Neural cell (in vitro differentiated cells): ENCODE measurements around the gene ADGRG7. TPM values are rescaled to one million over a fixed set of nuclear protein-coding genes. Genes with fewer than 3 reads are reported as not detected.

Experiments
- H2AFZ ChIP-seq: fragments of 200-600, 300-800 bp; sonication (generic), shearing (Covaris generic); 2 replicates; pipeline ENCODE4 v1.6.0; 2014; ENCODE audit warnings: low read depth, mild to moderate bottlenecking, antibody characterized with exemption, low read length, moderate library complexity
- H3F3A ChIP-seq: fragments of 200-600 bp; shearing (Covaris generic); 2 replicates; pipeline ENCODE4 v1.6.1; 2016; ENCODE audit warnings: mild to moderate bottlenecking, moderate library complexity, mixed read lengths, antibody characterized with exemption, low read length; ENCODE audit not compliant: insufficient read depth, poor library complexity, severe bottlenecking
- H3K27ac ChIP-seq: fragments of 200-600, 300-800 bp; sonication (generic), shearing (Covaris generic); 2 replicates; pipeline ENCODE4 v1.5.1; 2014; ENCODE audit warnings: mild to moderate bottlenecking, low read length, moderate library complexity
- H3K27me3 ChIP-seq: fragments of 300-800, 200-600 bp; sonication (generic), shearing (Covaris generic); 2 replicates; pipeline ENCODE4 v1.6.0; 2014; ENCODE audit warnings: mild to moderate bottlenecking, low read depth, low read length, moderate library complexity; ENCODE audit not compliant: insufficient read depth
- H3K36me3 ChIP-seq: fragments of 300-800, 200-600 bp; sonication (generic), shearing (Covaris generic); 2 replicates; pipeline ENCODE4 v1.5.1; 2014; ENCODE audit warnings: mild to moderate bottlenecking, antibody characterized with exemption, low read length, moderate library complexity; ENCODE audit not compliant: insufficient read depth
- H3K4me2 ChIP-seq: fragments of 300-800, 200-600 bp; sonication (generic), shearing (Covaris generic); 2 replicates; pipeline ENCODE4 v1.6.0; 2014; ENCODE audit warnings: mild to moderate bottlenecking, low read length
- H3K4me3 ChIP-seq: fragments of 300-800, 200-600 bp; sonication (generic), shearing (Covaris generic); 2 replicates; pipeline ENCODE4 v1.5.1; 2014; ENCODE audit warnings: mild to moderate bottlenecking, low read length, moderate library complexity
- H3K79me2 ChIP-seq: fragments of 200-600 bp; shearing (Covaris generic); replicated peaks from 2 replicates; pipeline ENCODE4 v1.6.0; 2014; ENCODE audit warnings: mild to moderate bottlenecking, low read length, moderate library complexity; ENCODE audit not compliant: insufficient read depth
- H3K9ac ChIP-seq: fragments of 300-800, 200-600 bp; sonication (generic), shearing (Covaris generic); 2 replicates; pipeline ENCODE4 v1.6.1; 2016; ENCODE audit warnings: mild to moderate bottlenecking, low read length, mixed read lengths
- H3K9me2 ChIP-seq: fragments of 200-600 bp; shearing (Covaris generic); 2 replicates; pipeline ENCODE4 v1.6.1; 2016; ENCODE audit warnings: mild to moderate bottlenecking, low read length, mixed read lengths; ENCODE audit not compliant: insufficient read depth
- H3K9me3 ChIP-seq: fragments of 200-600, 300-800 bp; sonication (generic), shearing (Covaris generic); 2 replicates; pipeline ENCODE4 v1.6.1; 2016; ENCODE audit warnings: mild to moderate bottlenecking, mixed run types, low read length, moderate library complexity, mixed read lengths
- H4K20me1 ChIP-seq: fragments of 200-600 bp; shearing (Covaris generic); 2 replicates; pipeline ENCODE4 v1.6.1; 2016; ENCODE audit warnings: mild to moderate bottlenecking, mixed run types; ENCODE audit not compliant: insufficient read depth
- CTCF ChIP-seq: fragments of 450-650 bp; IDR thresholded peaks from 2 replicates; pipeline ENCODE4 v1.5.1; 2014; ENCODE audit warnings: antibody characterized with exemption, mild to moderate bottlenecking, moderate library complexity; ENCODE audit not compliant: poor library complexity, severe bottlenecking
- EP300 ChIP-seq: fragments of 450-650 bp; conservative IDR thresholded peaks from 2 replicates; pipeline ENCODE4 v1.6.1; 2014; ENCODE audit warnings: antibody characterized with exemption, mild to moderate bottlenecking, moderate library complexity; ENCODE audit not compliant: poor library complexity, severe bottlenecking
- EZH2 ChIP-seq: fragments of 200-600, 300-800 bp; shearing (Covaris generic), sonication (generic); IDR thresholded peaks from 2 replicates; pipeline ENCODE4 v1.6.1; 2014; ENCODE audit warnings: antibody characterized with exemption, low read length, borderline replicate concordance, mild to moderate bottlenecking; ENCODE audit not compliant: insufficient read depth, poor library complexity, severe bottlenecking
- MXI1 ChIP-seq: fragments of 450-650 bp; conservative IDR thresholded peaks from 2 replicates; pipeline ENCODE4 v1.6.1; 2014; ENCODE audit warnings: antibody characterized with exemption, mild to moderate bottlenecking; ENCODE audit not compliant: poor library complexity, severe bottlenecking
- POLR2AphosphoS5 ChIP-seq: IDR thresholded peaks from 2 replicates; pipeline ENCODE4 v1.6.1; 2012
- RAD21 ChIP-seq: fragments of 450-650 bp; conservative IDR thresholded peaks from 2 replicates; pipeline ENCODE4 v1.6.1; 2014; ENCODE audit warnings: antibody characterized with exemption, mild to moderate bottlenecking, moderate library complexity
- REST ChIP-seq: IDR thresholded peaks from 2 replicates; pipeline ENCODE4 v1.6.1; 2012; ENCODE audit warnings: borderline replicate concordance
- SMC3 ChIP-seq: fragments of 450-650 bp; conservative IDR thresholded peaks from 2 replicates; pipeline ENCODE4 v1.6.1; 2014; ENCODE audit warnings: antibody characterized with exemption, mild to moderate bottlenecking, moderate library complexity; ENCODE audit not compliant: poor library complexity
- TAF1 ChIP-seq: IDR thresholded peaks from 2 replicates; pipeline ENCODE4 v1.6.1; 2012; ENCODE audit warnings: low read depth
- polyA plus RNA-seq: library from polyadenylated mRNA; depleted of rRNA; stranded (reverse); fragments of >200 nt; gene quantifications from 2 replicates; pipeline ENCODE4 v1.2.3, GENCODE V29; 2014

The ADGRG7 gene
- polyA plus RNA-seq, 1 donor from 2014 or later: not detected

GRCh38 chr3:100720426-100720825, 111.0 kb downstream of the ADGRG7 start:
- peaks cover 37% of the 10 kb centered on the region for H3K79me2 ChIP-seq
- no peaks in the 10 kb centered on the region for H3F3A ChIP-seq
- no peaks in the 10 kb centered on the region for H3K27me3 ChIP-seq
- no peak overlapping the region for H2AFZ ChIP-seq
- H3K4me2 ChIP-seq: no peak overlapping the region
- no peaks in the 10 kb centered on the region for H3K9me2 ChIP-seq
- no peaks in the 10 kb centered on the region for H3K9me3 ChIP-seq
- TF ChIP-seq EP300 (no peak), REST (no peak), EZH2 (no peak), MXI1 (no peak), POLR2AphosphoS5 (no peak), SMC3 (no peak), TAF1 (no peak), RAD21 (no peak), CTCF (no peak)
- no peak overlapping the region for H3K4me3 ChIP-seq
- H3K36me3 ChIP-seq: peaks cover 10% of the 10 kb centered on the region
- no peak overlapping the region for H3K9ac ChIP-seq
- no peaks in the 10 kb centered on the region for H4K20me1 ChIP-seq
- no peak overlapping the region for H3K27ac ChIP-seq

GRCh38 chr3:100725935-100726513, 116.6 kb downstream of the ADGRG7 start:
- Histone ChIP-seq H3K9ac (no peak overlapping the region), H3K79me2 (peaks cover 12% of the 10 kb centered on the region), H3K36me3 (peaks cover 11% of the 10 kb centered on the region), H3K27ac (no peak overlapping the region), H3F3A (no peaks in the 10 kb centered on the region), H3K9me2 (no peaks in the 10 kb centered on the region), H3K4me3 (no peak overlapping the region), H3K4me2 (no peak overlapping the region), H3K9me3 (no peaks in the 10 kb centered on the region), H2AFZ (no peak overlapping the region), H3K27me3 (no peaks in the 10 kb centered on the region), H4K20me1 (no peaks in the 10 kb centered on the region)
- TF ChIP-seq TAF1 (no peak), EP300 (no peak), CTCF (no peak), RAD21 (no peak), EZH2 (no peak)
